ENCODE measurements around the gene PTPRT. TPM values are rescaled to one million over a fixed set of nuclear protein-coding genes. Genes with fewer than 3 reads are reported as not detected.

The PTPRT gene
- total RNA-seq, 1 experiment from 2014 or later, result 0.13 TPM

DNA sequence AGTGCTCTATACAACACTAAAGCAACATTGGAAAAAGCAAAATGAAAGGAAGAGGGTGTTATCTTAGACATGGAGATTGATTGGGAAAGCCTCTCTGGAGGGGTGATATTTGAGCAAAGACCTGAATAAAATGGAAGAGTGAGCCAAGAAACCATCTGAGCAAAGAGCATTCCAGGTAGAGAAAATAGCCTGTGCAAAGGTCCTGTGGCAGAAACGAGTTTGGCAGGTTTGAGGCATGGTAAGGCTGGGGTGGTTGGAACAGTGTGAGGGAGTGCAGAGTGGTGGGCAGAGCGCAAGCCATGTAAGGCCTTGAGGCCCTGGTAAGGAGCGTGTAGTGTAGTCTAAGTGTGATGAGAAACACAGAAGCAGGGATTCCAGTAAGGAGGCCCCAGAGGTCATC, 40.0 kb upstream of the PTPRT start:
- WGBS (ENCODE audit: extremely low coverage, insufficient read length, low lambda C conversion rate), result no CpG with 5 or more reads among the region's 3 CpGs

More for the DNA sequence above, 40.0 kb upstream of the PTPRT start:
- Histone ChIP-seq H3K79me2 (ENCODE audit: insufficient read depth, low read length) (no peaks in the 10 kb centered on the region), H3K4me2 (ENCODE audit: insufficient read depth, insufficient read length, low read length) (no peak overlapping the region), H2BK20ac (ENCODE audit: low read depth, low read length, poor library complexity, severe bottlenecking) (no peak overlapping the region), H3K23ac (ENCODE audit: insufficient read length, low read depth, low read length) (no peak overlapping the region), H3K4ac (ENCODE audit: low read depth, low read length) (no peak overlapping the region), H2BK12ac (ENCODE audit: insufficient read length, low read depth, low read length) (no peak overlapping the region), H2AK5ac (ENCODE audit: insufficient read length, low read length) (no peak overlapping the region), H4K91ac (ENCODE audit: insufficient read length, low read depth, low read length) (no peak overlapping the region), H2BK120ac (ENCODE audit: low read depth, low read length, poor library complexity, severe bottlenecking) (no peak overlapping the region), H3K18ac (ENCODE audit: insufficient read length, low read depth, low read length) (no peak overlapping the region), H3T11ph (ENCODE audit: low read length) (no peak overlapping the region), H4K8ac (replicated peaks; ENCODE audit: insufficient read length, low read depth, low read length) (no peak overlapping the region), H3K14ac (ENCODE audit: insufficient read depth, low read length) (no peak overlapping the region), H3K23me2 (ENCODE audit: insufficient read length, low read depth, low read length, poor library complexity, severe bottlenecking) (no peaks in the 10 kb centered on the region), H3K56ac (ENCODE audit: insufficient read length, low read depth, low read length) (no peak overlapping the region), H4K5ac (ENCODE audit: insufficient read length, low read depth, low read length) (no peak overlapping the region), H3K9ac (ENCODE audit: extremely low read depth, insufficient read length, low read length) (no peak overlapping the region), H2AFZ (ENCODE audit: low read length) (no peak overlapping the region), H2BK15ac (ENCODE audit: low read depth, low read length) (no peak overlapping the region), H3K27me3 (ENCODE audit: insufficient read depth, low read length) (no peaks in the 10 kb centered on the region), H2BK5ac (ENCODE audit: insufficient read length, low read length) (no peak overlapping the region), H4K20me1 (ENCODE audit: control insufficient read depth, insufficient read depth, insufficient read length) (no peaks in the 10 kb centered on the region), H3K9me3 (ENCODE audit: control insufficient read depth, low read depth, low read length) (no peaks in the 10 kb centered on the region), H3K27ac (ENCODE audit: insufficient read length, low read depth, low read length) (no peak overlapping the region), H3K79me1 (ENCODE audit: insufficient read depth, low read depth, low read length, poor library complexity, severe bottlenecking) (no peaks in the 10 kb centered on the region), H3K4me1 (ENCODE audit: insufficient read depth, low read length) (no peaks in the 10 kb centered on the region)
- Mint-ChIP-seq H3K36me3 (ENCODE audit: insufficient read depth in 1 of 3, low read depth in 3 of 3) (no peaks in the 10 kb centered on the region; a peak in 1 of 7 replicates), H3K9me3 (no peaks in the 10 kb centered on the region; a peak in 1 of 5 replicates), H3K4me3 (no peak overlapping the region), H3K4me1 (peaks cover 13 to 19% of the 10 kb centered on the region in 2 experiments), H3K27me3 (ENCODE audit: low read depth) (peaks cover 27% of the 10 kb centered on the region), H3K27ac (no peak overlapping the region)
- no peak for TF ChIP-seq CTCF (conservative IDR thresholded peaks at IDR 0.05)
- no peak for DNase-seq
